Esophagus muscularis mucosa (tissue), 4 donors: ENCODE results near the gene PTPN5. TPM values are rescaled to one million over a fixed set of nuclear protein-coding genes. Genes with fewer than 3 reads are reported as not detected.
A peak's percentile ranks its signal among the peaks of the same experiment; 100 is the strongest.

Experiments
- DNase-seq: peaks from one replicate; pipeline ENCODE4 v3.0.0-alpha.2; 2017; ENCODE audit errors: extremely low spot score
- H3K27ac ChIP-seq, 4 donors: fragments of 200-600 bp; sonication (generic); replicated peaks in 1 of 4; 1 replicate in 3 of 4; 2 replicates in 1 of 4; pipeline ENCODE4 v1.5.1; 2016 to 2019; ENCODE audit warnings: mild to moderate bottlenecking in 1 of 4
- H3K27me3 ChIP-seq, 4 donors: fragments of 200-600 bp; sonication (generic); one replicate each; pipeline versions ENCODE4 v1.5.1 to v1.6.0; 2016 to 2019
- H3K36me3 ChIP-seq, 4 donors: fragments of 200-600 bp; sonication (generic); one replicate each; pipeline ENCODE4 v1.5.1; 2016 to 2019
- H3K4me1 ChIP-seq, 4 donors: fragments of 200-600 bp; sonication (generic); one replicate each; pipeline ENCODE4 v1.5.1; 2016 to 2019
- H3K4me3 ChIP-seq, 4 donors: fragments of 200-600 bp; sonication (generic); 1 replicate in 2 of 4; 2 replicates in 2 of 4; pipeline ENCODE4 v1.5.1; 2016 to 2019; ENCODE audit warnings: mild to moderate bottlenecking in 4 of 4, moderate library complexity in 1 of 4
- H3K9me3 ChIP-seq, 4 donors: fragments of 200-600 bp; sonication (generic); 1 replicate in 3 of 4; 2 replicates in 1 of 4; pipeline ENCODE4 v1.5.1; 2016 to 2019
- EP300 ChIP-seq: sonication (generic); formaldehyde crosslinking; IDR thresholded peaks from one replicate; pipeline ENCODE4 v1.6.1; 2017; ENCODE audit warnings: antibody characterized with exemption
- POLR2A ChIP-seq: fragments of 450-650 bp; IDR thresholded peaks from one replicate; pipeline ENCODE4 v1.6.1; 2017; ENCODE audit warnings: antibody characterized with exemption, moderate library complexity, mild to moderate bottlenecking, low read depth
- POLR2AphosphoS5 ChIP-seq, 2 donors: sonication (generic); formaldehyde crosslinking; IDR thresholded peaks; one replicate each; pipeline ENCODE4 v1.6.1; 2017; ENCODE audit warnings: antibody characterized with exemption in 2 of 2
- WGBS: methylation state at CpG from one replicate; pipeline ENCODE4 v1.1.5; 2018; 5-methylcytosine and 5-hydroxymethylcytosine counted together
- intact Hi-C: fragments of 100-400 bp; cut with DNase I; formaldehyde crosslinking; loops from one replicate; pipeline ENCODE4 v1.15.1; 2023
- total RNA-seq, 4 donors: library from RNA; depleted of rRNA; stranded (reverse); fragments of >200 nt; gene quantifications; one replicate each; pipeline versions ENCODE4 v1.1.0 to v1.2.1, GENCODE V29; 2016
- TF ChIP-seq, protein P1 (sequence below), 3 experiments: fragments of 200-600 bp in 2 of 3; fragments of 450-650 bp in 1 of 3; sonication (generic) in 2 of 3; IDR thresholded peaks; one replicate each; pipeline ENCODE4 v1.5.1; 2017 to 2019; ENCODE audit warnings: antibody characterized with exemption in 3 of 3, mild to moderate bottlenecking in 2 of 3, moderate library complexity in 1 of 3

PTPN5 gene
- total RNA-seq, 4 donors from 2014 or later, result 1.2 to 4.1 (median 3.0) TPM

DNA sequence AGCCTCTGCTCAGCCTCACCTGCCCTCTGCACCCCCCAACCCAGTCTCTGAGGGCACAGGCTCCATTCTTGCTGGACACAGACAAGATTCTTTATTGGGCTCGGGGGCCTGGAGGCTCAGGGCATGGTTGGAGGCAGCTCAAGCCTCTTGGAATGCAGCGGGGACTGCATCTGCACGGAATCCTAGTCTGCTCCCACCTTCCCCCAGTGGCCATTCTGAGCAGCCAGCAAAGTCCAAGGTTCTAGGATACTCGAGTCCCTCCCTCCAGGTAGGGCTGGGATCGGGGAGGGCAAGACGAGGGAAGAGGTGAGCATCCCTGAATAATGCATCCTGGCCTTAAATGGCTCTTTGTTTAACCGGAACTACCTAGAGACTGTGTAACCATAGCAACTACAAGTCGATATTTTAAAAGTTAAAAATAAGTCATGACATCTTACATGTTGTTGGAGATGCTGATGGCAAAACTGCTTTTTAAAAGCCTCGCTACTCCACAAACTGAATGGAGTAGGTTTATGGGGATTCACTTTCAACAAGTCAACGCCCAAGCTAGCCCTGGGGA, 54.9 kb downstream of the PTPN5 start:
- Histone ChIP-seq H3K27me3 (peaks cover 0 to 11% (median 0%) of the 10 kb centered on the region in 4 donors), H3K9me3 (no peaks in the 10 kb centered on the region), H3K4me1 (no peaks in the 10 kb centered on the region), H3K27ac (no peak overlapping the region), H3K36me3 (no peaks in the 10 kb centered on the region), H3K4me3 (no peak overlapping the region)
- no peak for TF ChIP-seq EP300
- no peak for TF ChIP-seq POLR2A
- TF ChIP-seq POLR2AphosphoS5 (IDR thresholded peaks at IDR 0.05), result no peak
- TF ChIP-seq, protein P1, sequence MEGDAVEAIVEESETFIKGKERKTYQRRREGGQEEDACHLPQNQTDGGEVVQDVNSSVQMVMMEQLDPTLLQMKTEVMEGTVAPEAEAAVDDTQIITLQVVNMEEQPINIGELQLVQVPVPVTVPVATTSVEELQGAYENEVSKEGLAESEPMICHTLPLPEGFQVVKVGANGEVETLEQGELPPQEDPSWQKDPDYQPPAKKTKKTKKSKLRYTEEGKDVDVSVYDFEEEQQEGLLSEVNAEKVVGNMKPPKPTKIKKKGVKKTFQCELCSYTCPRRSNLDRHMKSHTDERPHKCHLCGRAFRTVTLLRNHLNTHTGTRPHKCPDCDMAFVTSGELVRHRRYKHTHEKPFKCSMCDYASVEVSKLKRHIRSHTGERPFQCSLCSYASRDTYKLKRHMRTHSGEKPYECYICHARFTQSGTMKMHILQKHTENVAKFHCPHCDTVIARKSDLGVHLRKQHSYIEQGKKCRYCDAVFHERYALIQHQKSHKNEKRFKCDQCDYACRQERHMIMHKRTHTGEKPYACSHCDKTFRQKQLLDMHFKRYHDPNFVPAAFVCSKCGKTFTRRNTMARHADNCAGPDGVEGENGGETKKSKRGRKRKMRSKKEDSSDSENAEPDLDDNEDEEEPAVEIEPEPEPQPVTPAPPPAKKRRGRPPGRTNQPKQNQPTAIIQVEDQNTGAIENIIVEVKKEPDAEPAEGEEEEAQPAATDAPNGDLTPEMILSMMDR (IDR thresholded peaks at IDR 0.05), result no peak
- no peak for DNase-seq
- 72% methylated on average over 9 of the region's 10 CpGs for WGBS
- intact Hi-C loops, result no loop called here

GRCh38 chr11:18733202-18733601, 58.4 kb downstream of the PTPN5 start:
- intact Hi-C loops, result no loop called here
- Histone ChIP-seq H3K4me3 (no peak overlapping the region), H3K9me3 (no peaks in the 10 kb centered on the region), H3K27ac (no peak overlapping the region), H3K36me3 (no peaks in the 10 kb centered on the region), H3K27me3 (peaks cover 0 to 11% (median 0%) of the 10 kb centered on the region in 4 donors), H3K4me1 (no peaks in the 10 kb centered on the region)
- 91% methylated on average over 12 of the region's 16 CpGs for WGBS
- no peak for TF ChIP-seq POLR2A
- no peak for TF ChIP-seq EP300
- TF ChIP-seq POLR2AphosphoS5 (IDR thresholded peaks at IDR 0.05), result no peak
- TF ChIP-seq, protein P1 (IDR thresholded peaks at IDR 0.05), result no peak
- DNase-seq, result no peak

DNA sequence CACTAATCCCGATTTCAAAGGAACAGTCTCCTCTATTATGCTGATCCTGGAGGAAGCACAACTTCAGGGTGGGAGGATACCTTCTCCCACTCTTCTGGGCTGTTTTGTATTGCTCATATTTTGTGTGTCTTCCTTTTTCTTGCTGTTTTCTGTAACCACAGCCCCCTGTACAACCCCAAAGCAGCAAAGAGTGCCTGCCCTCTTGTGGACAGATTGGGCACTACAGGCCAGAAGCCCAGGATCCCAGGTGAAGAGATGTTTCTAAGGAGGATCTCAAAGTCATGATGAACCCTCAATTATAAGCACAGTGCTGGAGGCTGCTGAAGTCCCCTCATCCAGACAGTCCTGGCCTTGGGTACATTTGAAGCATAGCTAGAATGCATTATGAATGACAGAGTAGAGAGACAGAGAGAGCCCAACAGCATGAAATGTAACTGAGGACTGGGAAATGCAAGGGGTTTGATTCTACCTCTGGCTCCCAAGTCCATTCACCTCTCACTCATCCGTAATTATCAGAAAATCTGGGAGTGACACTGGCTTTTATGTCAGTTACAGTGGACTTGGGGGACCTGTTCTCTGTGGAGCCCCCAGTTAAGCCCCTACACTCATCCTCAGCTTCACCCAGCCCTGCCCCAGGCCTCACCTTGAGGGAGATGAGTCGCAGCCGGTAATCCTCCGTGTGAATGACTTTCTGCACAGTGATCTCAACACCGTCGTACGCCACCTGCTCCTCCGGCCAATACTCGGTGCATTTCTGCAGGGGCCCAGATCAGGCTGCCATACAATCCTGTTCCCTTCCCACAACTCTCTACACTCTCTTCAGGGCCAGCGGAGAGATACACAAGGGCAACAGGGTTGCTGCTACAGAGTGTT, 59.4 kb downstream of the PTPN5 start:
- Histone ChIP-seq H3K4me3 (no peak overlapping the region), H3K36me3 (no peaks in the 10 kb centered on the region), H3K9me3 (no peaks in the 10 kb centered on the region), H3K27me3 (peaks cover 0 to 8% (median 0%) of the 10 kb centered on the region in 4 donors), H3K27ac (no peak overlapping the region), H3K4me1 (peaks cover 5 to 7% (median 6%) of the 10 kb centered on the region in 4 donors)
- intact Hi-C loops, result no loop called here
- WGBS, result 72% methylated on average over 11 of the region's 11 CpGs
- TF ChIP-seq, protein P1 (IDR thresholded peaks at IDR 0.05), result peak in 2 of 3 experiments; percentile 87 to 92
- no peak for TF ChIP-seq EP300
- no peak for DNase-seq

DNA sequence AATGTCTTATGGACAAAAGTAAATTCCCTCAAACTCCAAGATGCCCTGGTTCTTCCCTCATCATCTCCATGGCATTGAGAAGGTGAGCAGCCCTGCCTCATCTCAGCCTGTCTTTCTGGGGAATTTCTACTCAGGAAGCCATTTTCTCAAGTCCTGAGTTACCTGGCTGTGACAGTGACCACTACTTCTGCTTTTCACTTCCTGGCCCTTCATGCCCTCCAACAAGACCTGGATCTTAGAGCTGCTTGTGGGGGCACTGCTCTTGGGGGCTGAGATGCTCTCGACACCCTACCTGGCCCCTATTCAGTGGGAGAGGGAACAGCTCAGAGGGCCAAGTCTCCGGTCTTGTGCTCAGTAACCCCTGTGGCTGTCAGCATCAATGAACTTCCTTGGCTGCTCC, 60.2 kb downstream of the PTPN5 start:
- TF ChIP-seq POLR2A (no peak), EP300 (no peak), POLR2AphosphoS5 (IDR thresholded peaks at IDR 0.05) (no peak)
- TF ChIP-seq, protein P1 (IDR thresholded peaks at IDR 0.05), result no peak
- intact Hi-C loops, result no loop called here
- Histone ChIP-seq H3K27me3 (peaks cover 0 to under 1% (median 0%) of the 10 kb centered on the region in 4 donors), H3K36me3 (no peaks in the 10 kb centered on the region), H3K27ac (no peak overlapping the region), H3K4me3 (no peak overlapping the region), H3K4me1 (peaks cover 5 to 8% (median 7%) of the 10 kb centered on the region in 4 donors), H3K9me3 (no peaks in the 10 kb centered on the region)
- WGBS, result 87% methylated on average over 2 of the region's 2 CpGs
- no peak for DNase-seq
